Stimulated activated CD8-positive, alpha-beta memory T cell treated with anti-CD3 and anti-CD28 coated beads, Interleukin-15, amount 100 ng/mL, for 4 hours (primary cell): ENCODE measurements around the gene NRBF2.
"Not testable (repeated sequence)": the region's sequence is repeated elsewhere in the genome, so short reads cannot be mapped to it uniquely, and the experiment has no call there.

Source experiments
- DNase-seq, 2 donors: peaks; one replicate each; pipeline ENCODE4 v3.0.0-alpha.2; 2020; ENCODE audit warnings: low read depth in 2 of 2

Gene NRBF2

DNA sequence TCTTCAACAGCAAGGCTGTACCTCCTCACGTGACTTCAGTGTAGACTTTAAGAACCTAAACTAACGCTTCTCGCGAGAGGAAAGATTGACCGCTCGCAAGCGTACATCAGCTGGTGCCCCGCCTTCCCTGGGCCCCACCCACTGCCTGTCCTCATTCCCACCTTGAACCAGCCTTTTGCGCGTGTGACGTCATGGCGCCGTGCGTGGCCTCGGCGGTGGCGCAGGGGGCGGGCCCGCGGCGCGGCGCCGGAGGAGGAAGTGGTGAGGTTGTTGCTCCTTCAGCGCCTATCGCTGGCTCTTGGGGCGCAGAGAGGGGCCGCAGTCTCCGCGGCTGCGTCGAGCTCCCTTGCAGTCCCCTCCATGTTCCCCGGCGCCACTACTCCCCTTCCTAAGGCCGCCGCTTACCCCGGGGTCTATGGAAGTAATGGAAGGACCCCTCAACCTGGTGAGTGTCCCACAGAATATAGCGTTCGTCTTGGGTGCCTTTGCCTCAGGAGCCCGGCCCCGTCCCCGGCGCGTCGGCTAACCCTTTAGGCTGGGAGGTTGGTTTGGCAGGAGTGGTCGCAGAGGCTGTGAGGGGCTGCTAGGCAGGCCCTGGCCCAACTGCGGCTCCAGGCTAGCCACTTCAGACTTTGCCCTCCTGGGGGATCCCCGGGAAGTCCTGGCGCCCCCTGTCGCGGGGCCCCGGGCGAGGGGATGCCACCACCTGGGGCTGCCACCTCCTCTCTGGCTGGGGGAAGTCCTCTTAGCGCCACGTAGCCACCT, at the start of gene NRBF2:
Gene NRBF2, plus strand, starts transcription at position 273 of the 765 bp plus-strand sequence. Its CDS starts 143 bp downstream, at position 416.
- peak; percentile 92 to 94 for DNase-seq

GRCh38 chr10:63083406-63083805, 49.7 kb upstream of the NRBF2 start:
- not testable (repeated sequence) for DNase-seq

DNA sequence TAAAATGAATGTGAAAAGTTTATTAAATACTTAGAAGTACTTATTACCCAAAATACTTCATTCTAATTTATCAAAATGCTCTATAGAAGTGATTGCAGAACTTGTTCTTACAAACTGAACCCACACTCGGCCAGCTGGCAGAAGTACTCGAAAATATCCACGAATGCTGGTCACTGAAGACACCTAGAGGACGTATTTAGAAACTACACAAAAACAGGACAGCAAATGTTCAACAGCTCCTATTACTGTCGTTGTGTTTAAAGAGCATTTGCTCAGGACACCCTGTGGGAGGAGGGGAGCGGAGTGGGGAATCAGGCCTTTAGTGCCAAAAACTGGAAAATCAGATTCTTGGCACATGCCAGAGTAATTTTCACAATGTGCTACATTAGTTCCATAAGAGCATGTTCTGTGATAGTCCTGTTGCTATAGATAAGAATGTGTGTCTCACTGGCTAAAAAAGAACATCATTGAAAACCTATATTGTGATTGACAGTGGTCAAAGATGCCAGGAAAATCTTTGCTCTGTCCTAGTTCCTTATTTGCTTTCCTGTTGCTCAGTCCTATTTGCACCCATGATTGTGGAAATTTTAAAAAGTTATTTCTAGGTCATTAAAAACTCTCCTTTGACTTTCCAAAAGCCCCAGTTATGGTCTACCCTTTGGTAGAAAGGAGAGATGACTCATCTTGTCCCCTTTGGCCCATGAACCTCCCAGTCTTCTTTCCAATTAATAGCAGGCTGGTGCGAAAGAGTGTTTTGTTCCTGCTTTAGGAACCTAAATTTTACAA, 49.0 kb upstream of the NRBF2 start:
- no peak for DNase-seq

GRCh38 chr10:63084690-63085382, 48.3 kb upstream of the NRBF2 start:
- DNase-seq = no peak

GRCh38 chr10:63093227-63093626, 39.9 kb upstream of the NRBF2 start:
- no peak for DNase-seq

DNA sequence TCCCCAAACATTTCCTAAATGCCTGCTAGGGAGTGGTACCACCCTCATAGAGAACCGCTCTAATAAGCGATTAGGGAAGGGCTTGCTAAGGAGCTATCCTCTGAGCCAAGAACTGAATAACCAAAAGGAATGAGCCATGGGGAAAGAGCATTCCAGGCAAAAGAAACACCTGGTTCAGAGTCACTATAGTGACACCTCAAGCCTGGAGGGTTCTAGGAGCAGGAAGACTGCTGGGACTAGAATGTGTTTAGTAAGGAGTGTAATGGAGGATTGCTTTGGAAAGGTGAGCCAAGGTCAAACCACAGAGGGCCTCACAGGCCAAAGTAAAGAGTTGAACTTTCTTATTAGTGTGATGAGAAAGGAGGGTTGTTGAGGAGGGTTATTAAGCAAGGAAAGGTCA, 38.7 kb upstream of the NRBF2 start:
- no peak for DNase-seq

DNA sequence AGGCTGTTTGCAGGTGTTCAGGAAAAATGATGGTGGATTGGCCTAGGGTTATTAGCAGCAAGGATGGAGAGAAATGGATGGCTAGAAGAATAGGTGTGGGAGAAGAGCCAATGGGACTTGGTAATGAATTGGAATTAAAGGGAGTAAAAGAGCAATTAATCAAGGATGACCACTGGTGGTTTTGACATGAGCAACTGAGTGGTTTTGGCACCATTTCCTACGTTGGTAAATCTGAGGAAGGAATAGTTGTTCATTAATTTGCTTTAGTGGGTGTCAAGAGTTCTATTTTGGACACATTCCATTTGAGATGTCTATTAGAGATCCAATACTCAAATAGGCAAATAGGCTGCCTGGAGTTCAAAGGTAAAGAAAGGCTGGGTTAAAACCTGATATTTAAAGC, 38.2 kb upstream of the NRBF2 start:
- no peak for DNase-seq

- DNase-seq = no peak
Observed at GRCh38 chr10:63099734-63100133, 33.4 kb upstream of the NRBF2 start.

DNA sequence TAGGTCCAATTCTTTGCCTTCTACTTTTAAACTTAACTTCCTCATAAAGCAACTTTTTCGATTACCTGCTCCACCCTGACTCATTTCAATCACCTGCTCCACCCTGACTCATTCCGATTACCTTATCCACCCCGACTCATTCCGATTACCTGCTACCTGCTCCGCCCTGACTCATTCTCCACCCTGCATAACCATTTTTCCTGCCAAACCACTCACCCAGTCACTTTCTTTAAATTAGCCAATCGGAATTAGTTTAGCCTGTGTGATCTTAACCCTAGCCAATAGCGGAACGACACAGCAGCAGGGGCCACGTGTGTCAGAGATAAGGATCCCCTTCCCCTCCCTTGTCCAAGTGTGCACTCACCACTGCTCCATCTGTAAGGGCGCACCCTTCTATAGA, 32.0 kb upstream of the NRBF2 start:
- not testable (repeated sequence) for DNase-seq

- not testable (repeated sequence) for DNase-seq
Observed at GRCh38 chr10:63102279-63102883, 30.7 kb upstream of the NRBF2 start.

GRCh38 chr10:63103178-63103577, 29.9 kb upstream of the NRBF2 start:
- DNase-seq = not testable (repeated sequence)

DNA sequence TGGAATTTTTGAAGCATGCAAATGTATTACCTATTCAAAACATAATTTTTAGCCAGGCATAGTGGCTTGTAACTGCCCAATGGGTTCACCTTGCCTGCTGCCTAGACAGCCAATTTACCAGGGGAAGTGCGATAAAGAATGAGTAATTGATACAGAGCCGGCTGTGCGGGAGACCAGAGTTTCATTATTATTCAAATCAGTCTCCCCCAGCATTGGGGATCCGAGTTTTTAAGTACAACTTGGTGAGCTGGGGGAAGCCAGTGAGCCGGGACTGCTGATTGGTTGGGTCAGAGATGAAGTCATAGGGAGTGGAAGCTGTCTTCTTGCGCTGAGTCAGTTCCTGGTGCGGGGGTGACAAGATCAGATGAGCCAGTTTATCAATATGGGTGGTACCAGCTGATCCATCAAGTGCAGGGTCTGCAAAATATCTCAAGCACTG, 29.1 kb upstream of the NRBF2 start:
- DNase-seq = peak in 1 of 2 donors; percentile 28

DNA sequence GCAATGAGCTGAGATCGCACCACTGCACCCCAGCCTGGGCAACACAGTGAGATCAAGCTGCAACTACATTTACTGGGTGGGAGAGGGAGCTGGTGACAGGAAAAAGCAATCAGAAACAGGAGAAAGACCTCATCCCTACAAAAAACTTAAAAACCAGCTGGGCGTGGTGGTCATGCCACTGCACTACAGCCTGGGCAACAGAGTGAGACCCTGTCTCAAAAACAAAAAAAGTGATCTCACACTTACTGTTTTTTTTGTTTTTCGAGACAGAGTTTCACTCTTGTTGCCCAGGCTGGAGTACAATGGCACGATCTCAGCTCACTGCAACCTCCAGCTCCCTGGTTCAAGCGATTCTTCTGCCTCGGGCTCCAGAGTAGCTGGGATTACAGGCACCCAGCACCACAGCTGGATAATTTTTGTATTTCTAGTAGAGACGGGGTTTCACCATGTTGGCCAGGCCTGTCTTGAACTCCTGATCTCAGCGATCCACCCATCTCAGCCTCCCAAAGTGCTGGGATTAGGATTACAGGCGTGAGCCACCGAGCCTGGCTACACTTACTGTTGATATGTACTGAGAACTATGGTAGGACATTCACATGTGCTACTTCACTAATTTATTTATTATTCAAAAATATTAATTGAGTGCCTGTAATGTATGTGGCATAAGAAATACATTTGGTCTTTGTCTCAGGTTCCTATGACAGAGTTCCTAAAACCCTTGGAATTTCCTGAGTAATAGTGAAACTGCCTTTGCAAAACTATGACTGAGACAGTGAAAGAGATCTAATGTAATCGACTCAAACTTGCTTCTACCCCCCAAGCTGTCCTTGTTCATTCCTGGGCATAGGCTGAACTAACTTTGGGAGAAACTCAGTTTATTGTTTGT, 27.7 kb upstream of the NRBF2 start:
- no peak for DNase-seq

GRCh38 chr10:63106111-63106755, 26.9 kb upstream of the NRBF2 start:
- DNase-seq = no peak

- DNase-seq = no peak
Observed at GRCh38 chr10:63107943-63108437, 25.1 kb upstream of the NRBF2 start.

- DNase-seq = no peak
Observed at GRCh38 chr10:63110940-63111339, 22.2 kb upstream of the NRBF2 start.

DNA sequence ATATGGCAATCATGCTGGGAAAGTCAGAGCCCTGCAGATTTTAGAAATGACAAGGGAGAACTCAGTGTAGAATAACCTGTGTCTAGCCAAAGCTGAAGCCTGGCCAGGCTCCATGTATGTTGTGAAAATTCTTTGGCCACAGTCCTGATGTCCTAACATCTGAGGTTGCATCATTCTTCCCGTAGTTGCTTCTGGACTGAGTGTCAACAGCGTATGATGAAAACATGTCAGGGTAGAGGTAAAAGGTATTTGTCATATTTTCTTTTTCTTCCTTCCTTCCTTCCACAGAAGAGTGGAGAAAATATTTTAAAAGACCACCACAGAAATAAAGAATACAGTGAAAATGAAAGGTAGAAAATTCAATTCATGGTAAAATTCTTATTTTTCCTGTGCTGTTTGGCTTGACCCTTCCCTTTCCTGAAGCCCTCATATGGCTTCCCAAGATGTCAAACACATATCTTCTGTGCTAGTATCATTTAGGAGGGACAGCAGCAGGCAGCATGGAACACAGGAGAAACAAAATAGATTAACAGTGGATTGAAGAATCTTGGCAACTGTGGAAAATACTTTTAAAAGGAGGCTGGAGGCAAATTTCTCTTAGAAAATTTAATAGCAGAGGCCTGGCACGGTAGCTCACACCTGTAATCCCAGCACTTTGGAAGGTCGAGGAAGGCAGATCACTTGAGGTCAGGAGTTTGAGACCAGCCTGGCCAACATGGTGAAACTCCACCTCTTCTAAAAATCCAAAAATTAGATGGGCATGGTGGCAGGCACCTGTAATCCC, 18.9 kb upstream of the NRBF2 start:
- no peak for DNase-seq

GRCh38 chr10:63115732-63116383, 17.3 kb upstream of the NRBF2 start:
- no peak for DNase-seq
